AG04450 (cell line): ENCODE measurements around the gene PRR9. TPM values are rescaled to one million over a fixed set of nuclear protein-coding genes. Genes with fewer than 3 reads are reported as not detected.

Experiments used
- CTCF ChIA-PET: fragments of 300-600, 350-600 bp; formaldehyde crosslinking; extraction: SDS; loops from one replicate; lab custom pipeline; 2022; ENCODE audit warnings: antibody characterized with exemption, inconsistent platforms; lab: Charles Lee
- POLR2A ChIA-PET: fragments of 350-600 bp; formaldehyde crosslinking; extraction: SDS; loops from one replicate; lab custom pipeline; 2021; ENCODE audit warnings: antibody characterized with exemption, inconsistent platforms; lab: Yijun Ruan, JAX
- DNase-seq: peaks from one replicate; pipeline ENCODE4 v3.0.0-alpha.2; 2011; ENCODE audit warnings: low read depth, low spot score
- H3K27ac ChIP-seq: one replicate; pipeline ENCODE4 v1.5.1; 2012; ENCODE audit warnings: low read depth, low read length, control low read depth
- H3K27me3 ChIP-seq: one replicate; pipeline ENCODE4 v1.6.0; 2012; ENCODE audit warnings: low read length; ENCODE audit not compliant: control insufficient read depth, insufficient read depth
- H3K4me3 ChIP-seq: 2 replicates; pipeline ENCODE4 v1.5.1; 2011; ENCODE audit warnings: mild to moderate bottlenecking, low read depth, low read length, control low read depth
- H3K9me3 ChIP-seq: 2 replicates; pipeline ENCODE4 v1.5.1; 2012; ENCODE audit warnings: low read length; ENCODE audit not compliant: control insufficient read depth, insufficient read depth
- CTCF ChIP-seq: IDR thresholded peaks from 2 replicates; pipeline ENCODE4 v1.5.1; 2011; ENCODE audit warnings: low read depth, low read length, control low read depth, inconsistent platforms
- polyA plus RNA-seq: library from polyadenylated mRNA; depleted of rRNA; stranded (reverse); fragments of >200 nt; gene quantifications from 2 replicates; pipeline ENCODE4 v1.2.3, GENCODE V29; 2011

Gene PRR9
- polyA plus RNA-seq, 1 experiment = not detected

DNA sequence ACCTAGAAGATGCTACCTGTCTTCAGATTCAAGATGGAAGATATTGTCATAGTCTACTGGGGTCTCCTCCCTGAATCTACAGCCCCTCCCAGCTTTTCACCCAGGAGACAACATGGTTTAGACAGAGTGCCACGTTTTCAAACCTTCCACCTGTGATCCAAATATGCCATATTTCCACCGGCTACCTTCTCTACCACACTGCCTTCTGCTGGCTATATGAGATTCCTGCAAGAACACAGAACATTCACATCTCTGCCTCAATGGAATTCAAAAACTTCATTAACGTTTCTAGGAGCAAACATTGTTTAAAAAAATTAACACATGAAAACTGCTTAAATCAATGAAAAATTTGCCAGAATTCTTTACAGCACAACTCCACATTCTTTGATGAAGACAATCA is 27.0 kb upstream of the PRR9 start:
- DNase-seq = no peak
- Histone ChIP-seq H3K9me3 (no peaks in the 10 kb centered on the region), H3K27ac (no peak overlapping the region), H3K27me3 (no peaks in the 10 kb centered on the region), H3K4me3 (no peak overlapping the region)
- CTCF ChIA-PET = no interaction called here
- no peak for TF ChIP-seq CTCF
- POLR2A ChIA-PET = no interaction called here

- H3K4me3 ChIP-seq = no peak overlapping the region
- no peak for DNase-seq
- ChIA-PET CTCF (no interaction called here), POLR2A (no interaction called here)
- H3K9me3 ChIP-seq = no peaks in the 10 kb centered on the region
- H3K27me3 ChIP-seq = no peaks in the 10 kb centered on the region
- no peak for TF ChIP-seq CTCF
- no peak overlapping the region for H3K27ac ChIP-seq
These were observed 24.7 kb upstream of the PRR9 start for GRCh38 chr1:153192697-153193096.

DNA sequence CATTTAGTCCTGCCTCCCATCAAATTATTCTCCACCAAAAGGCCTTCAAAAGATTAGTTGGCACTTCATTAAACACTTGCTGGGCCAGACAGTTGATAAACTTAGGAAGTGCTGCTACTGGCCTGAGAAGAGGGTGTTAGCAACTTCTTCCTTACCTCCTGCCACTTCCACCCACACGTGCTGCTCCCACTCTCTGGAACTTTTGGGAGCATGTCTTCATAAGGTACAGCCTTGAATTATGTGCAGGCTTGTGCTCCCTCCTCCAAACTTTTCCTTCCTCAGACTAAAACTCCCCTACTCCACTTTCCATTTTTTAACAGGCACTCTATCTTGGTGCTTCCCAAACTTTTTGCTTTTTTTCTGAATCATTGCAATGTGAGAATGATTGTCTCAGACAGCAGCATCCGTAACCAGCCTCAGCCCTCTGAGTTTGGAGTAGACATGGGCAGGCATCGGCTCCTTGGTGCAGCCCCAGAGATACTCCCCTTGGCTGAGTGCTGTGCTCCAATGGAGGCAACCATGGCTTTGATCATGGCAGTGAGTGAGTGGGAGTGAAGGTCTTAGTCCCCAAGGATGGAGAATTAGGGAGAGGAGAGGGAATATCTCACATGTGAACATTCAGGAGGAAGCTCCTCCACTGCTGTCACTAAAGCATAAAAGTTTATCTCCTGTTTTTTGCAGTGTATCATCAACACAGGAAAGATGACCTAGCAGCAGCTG is 22.9 kb upstream of the PRR9 start:
- Histone ChIP-seq H3K27me3 (no peaks in the 10 kb centered on the region), H3K4me3 (no peak overlapping the region), H3K27ac (no peak overlapping the region), H3K9me3 (no peaks in the 10 kb centered on the region)
- DNase-seq = no peak
- TF ChIP-seq CTCF = no peak
- ChIA-PET POLR2A (no interaction called here), CTCF (no interaction called here)

- no peak for DNase-seq
- Histone ChIP-seq H3K27ac (no peak overlapping the region), H3K9me3 (no peaks in the 10 kb centered on the region), H3K27me3 (no peaks in the 10 kb centered on the region), H3K4me3 (no peak overlapping the region)
- TF ChIP-seq CTCF = no peak
- CTCF ChIA-PET = no interaction called here
- POLR2A ChIA-PET = no interaction called here
These were observed 22.2 kb upstream of the PRR9 start for GRCh38 chr1:153195216-153195615.

- DNase-seq = no peak
- CTCF ChIA-PET = no interaction called here
- H3K9me3 ChIP-seq = no peaks in the 10 kb centered on the region
- H3K4me3 ChIP-seq = no peak overlapping the region
- POLR2A ChIA-PET = no interaction called here
- no peak overlapping the region for H3K27ac ChIP-seq
- no peak for TF ChIP-seq CTCF
- no peaks in the 10 kb centered on the region for H3K27me3 ChIP-seq
These were observed 15.4 kb upstream of the PRR9 start for GRCh38 chr1:153202006-153202405.
